ENCODE data around the gene ADAMTS8. TPM values are rescaled to one million over a fixed set of nuclear protein-coding genes. Genes with fewer than 3 reads are reported as not detected.

ADAMTS8 gene
- total RNA-seq, 1 donor from 2014 or later = 0.56 TPM

- peak; percentile 33 for ATAC-seq
These were observed 10.2 kb upstream of the ADAMTS8 start for GRCh38 chr11:130438401-130439159.

GRCh38 chr11:130437848-130438247, 9.4 kb upstream of the ADAMTS8 start:
- peak; percentile 68 for ATAC-seq

GRCh38 chr11:130436171-130436570, 7.8 kb upstream of the ADAMTS8 start:
- ATAC-seq = no peak

- no peak for ATAC-seq
These were observed 7.3 kb upstream of the ADAMTS8 start for GRCh38 chr11:130435671-130436070.

GRCh38 chr11:130434521-130435223, 6.3 kb upstream of the ADAMTS8 start:
- ATAC-seq = peak; percentile 82

GRCh38 chr11:130433357-130433756, 4.9 kb upstream of the ADAMTS8 start:
- no peak for ATAC-seq

GRCh38 chr11:130431801-130432200, 3.4 kb upstream of the ADAMTS8 start:
- no peak for ATAC-seq

GRCh38 chr11:130431331-130431773, 2.9 kb upstream of the ADAMTS8 start:
- ATAC-seq = peak; percentile 65

- ATAC-seq = no peak
These were observed 1.6 kb upstream of the ADAMTS8 start for GRCh38 chr11:130429983-130430382.

- ATAC-seq = no peak
These were observed 792 bp upstream of the ADAMTS8 start for GRCh38 chr11:130429120-130429681.

- no peak for ATAC-seq
These were observed 661 bp downstream of the ADAMTS8 start for GRCh38 chr11:130427581-130428315.

- ATAC-seq = no peak
These were observed 1.5 kb downstream of the ADAMTS8 start for GRCh38 chr11:130426837-130427341.

- ATAC-seq = no peak
These were observed 2.1 kb downstream of the ADAMTS8 start for GRCh38 chr11:130426223-130426836.

- no peak for ATAC-seq
These were observed 3.3 kb downstream of the ADAMTS8 start for GRCh38 chr11:130425156-130425555.

- ATAC-seq = no peak
These were observed 3.7 kb downstream of the ADAMTS8 start for GRCh38 chr11:130424613-130425140.

GRCh38 chr11:130423541-130424142, 4.8 kb downstream of the ADAMTS8 start:
- no peak for ATAC-seq

GRCh38 chr11:130422251-130422995, 6.0 kb downstream of the ADAMTS8 start:
- no peak for ATAC-seq

- no peak for ATAC-seq
These were observed 6.7 kb downstream of the ADAMTS8 start for GRCh38 chr11:130421697-130422096.

- ATAC-seq = no peak
These were observed 7.2 kb downstream of the ADAMTS8 start for GRCh38 chr11:130421199-130421585.

GRCh38 chr11:130420478-130421198, 7.8 kb downstream of the ADAMTS8 start:
- ATAC-seq = no peak
